ENCODE data around the gene BCAS4.

- TF ChIP-seq CTCF (IDR thresholded peaks at IDR 0.05) (no peak), POLR2A (IDR thresholded peaks at IDR 0.05) (no peak)
Measured at GRCh38 chr20:50838707-50839385, 44.0 kb downstream of the BCAS4 start.
